Naive B cell (primary cell): Measurements from ENCODE around the gene BCL2L2. TPM values are rescaled to one million over a fixed set of nuclear protein-coding genes. Genes with fewer than 3 reads are reported as not detected.
"Not testable (repeated sequence)": the region's sequence is repeated elsewhere in the genome, so short reads cannot be mapped to it uniquely, and the experiment has no call there.

ENCODE experiments used
- ATAC-seq, 2 donors: fragments of 150-1000 bp; cut with Tn5 transposase; 2 replicates each; pipeline ENCODE4 v1.10.0; 2021; ENCODE audit warnings: low read depth in 2 of 2, mild to moderate bottlenecking in 2 of 2, moderate library complexity in 2 of 2
- DNase-seq: peaks from one replicate; pipeline ENCODE4 v3.0.0; 2022
- H3K27ac Mint-ChIP-seq, 6 donors: one replicate each; pipeline ENCODE4 v1.8.0; 2020 to 2022; ENCODE audit warnings: mild to moderate bottlenecking in 6 of 6, mixed read lengths in 6 of 6, moderate library complexity in 5 of 6, inconsistent platforms in 2 of 6
- H3K27me3 Mint-ChIP-seq, 3 donors: one replicate each; pipeline ENCODE4 v1.8.0; 2021 to 2022; ENCODE audit warnings: mixed read lengths in 3 of 3, mild to moderate bottlenecking in 1 of 3
- H3K36me3 Mint-ChIP-seq, 2 donors: one replicate each; pipeline ENCODE4 v1.8.0; 2020 to 2022; ENCODE audit warnings: mixed read lengths in 2 of 2, inconsistent platforms in 1 of 2, mild to moderate bottlenecking in 1 of 2
- H3K4me1 Mint-ChIP-seq, 3 donors: one replicate each; pipeline ENCODE4 v1.8.0; 2020 to 2022; ENCODE audit warnings: mixed read lengths in 3 of 3, inconsistent platforms in 1 of 3, mild to moderate bottlenecking in 1 of 3, moderate library complexity in 1 of 3
- H3K4me3 Mint-ChIP-seq, 8 donors: one replicate each; pipeline ENCODE4 v1.8.0; 2020 to 2022; ENCODE audit warnings: mild to moderate bottlenecking in 8 of 8, mixed read lengths in 8 of 8, moderate library complexity in 8 of 8, inconsistent platforms in 2 of 8
- H3K9me3 Mint-ChIP-seq, 7 donors: one replicate each; pipeline ENCODE4 v1.8.0; 2020 to 2022; ENCODE audit warnings: mixed read lengths in 7 of 7, mild to moderate bottlenecking in 5 of 7, inconsistent platforms in 2 of 7, moderate library complexity in 1 of 7
- polyA plus RNA-seq, 6 donors: library from polyadenylated mRNA; unstranded; fragments of 300-500 nt; fragmentation: Illumina TruSeq; gene quantifications; one replicate each; pipeline ENCODE4 v1.2.3, GENCODE V29; 2021; ENCODE audit warnings: low read depth in 6 of 6

The BCL2L2 gene
- polyA plus RNA-seq, 6 donors from 2014 or later: 0.22 to 0.72 (median 0.28) TPM; not detected in 3

GRCh38 chr14:23322568-23323517 is 16.2 kb downstream of the BCL2L2 start:
- no peak for DNase-seq
- peaks cover 0 to 3% (median 0%) of the 10 kb centered on the region in 7 donors for H3K9me3 Mint-ChIP-seq

GRCh38 chr14:23323838-23324454 is 17.3 kb downstream of the BCL2L2 start:
- DNase-seq: no peak
- no peak for ATAC-seq
- H3K9me3 Mint-ChIP-seq: peaks cover 0 to 3% (median 0%) of the 10 kb centered on the region in 7 donors
- peak overlapping the region in 2 of 8 donors; percentile 44 to 98 for H3K4me3 Mint-ChIP-seq
- H3K27ac Mint-ChIP-seq: no peak overlapping the region
- peaks cover 22 to 32% (median 28%) of the 10 kb centered on the region in 3 donors for H3K4me1 Mint-ChIP-seq
- no peaks in the 10 kb centered on the region for H3K36me3 Mint-ChIP-seq
- H3K27me3 Mint-ChIP-seq: no peaks in the 10 kb centered on the region

More at GRCh38 chr14:23322568-23323517, 16.2 kb downstream of the BCL2L2 start:
- no peak for ATAC-seq
- peaks cover 22 to 32% (median 28%) of the 10 kb centered on the region in 3 donors for H3K4me1 Mint-ChIP-seq
- peak overlapping the region; percentile 83 to 97 (median 94) for H3K27ac Mint-ChIP-seq
- peak overlapping the region; percentile 88 to 98 (median 94) for H3K4me3 Mint-ChIP-seq
- H3K27me3 Mint-ChIP-seq: no peaks in the 10 kb centered on the region
- H3K36me3 Mint-ChIP-seq: no peaks in the 10 kb centered on the region

GRCh38 chr14:23324455-23324846 is 17.8 kb downstream of the BCL2L2 start:
- Mint-ChIP-seq H3K9me3 (peaks cover 0 to 3% (median 0%) of the 10 kb centered on the region in 7 donors), H3K27ac (peak overlapping the region in 1 of 6 donors; percentile 48), H3K36me3 (no peaks in the 10 kb centered on the region), H3K4me1 (peaks cover 22 to 31% (median 28%) of the 10 kb centered on the region in 3 donors), H3K27me3 (no peaks in the 10 kb centered on the region), H3K4me3 (peak overlapping the region in 1 of 8 donors; percentile 44)
- no peak for DNase-seq
- ATAC-seq: no peak

GRCh38 chr14:23324993-23325392 is 18.4 kb downstream of the BCL2L2 start:
- H3K9me3 Mint-ChIP-seq: peaks cover 0 to under 1% (median 0%) of the 10 kb centered on the region in 7 donors
- H3K27ac Mint-ChIP-seq: peak overlapping the region in 1 of 6 donors; percentile 48
- no peaks in the 10 kb centered on the region for H3K27me3 Mint-ChIP-seq
- H3K36me3 Mint-ChIP-seq: no peaks in the 10 kb centered on the region
- ATAC-seq: no peak
- DNase-seq: no peak
- peak overlapping the region in 1 of 8 donors; percentile 51 for H3K4me3 Mint-ChIP-seq
- H3K4me1 Mint-ChIP-seq: peaks cover 20 to 25% (median 23%) of the 10 kb centered on the region in 3 donors

- ATAC-seq, DNase-seq, H3K36me3 Mint-ChIP-seq, H3K9me3 Mint-ChIP-seq, H3K27me3 Mint-ChIP-seq: not testable (repeated sequence)
- peaks cover 13 to 18% (median 16%) of the 10 kb centered on the region in 3 donors for H3K4me1 Mint-ChIP-seq
- peak overlapping the region in 2 of 6 donors; percentile 48 to 78 for H3K27ac Mint-ChIP-seq
- H3K4me3 Mint-ChIP-seq: peak overlapping the region in 1 of 8 donors; percentile 56
Measured at GRCh38 chr14:23325746-23326145, 19.1 kb downstream of the BCL2L2 start.

- Mint-ChIP-seq H3K4me1 (peaks cover 13 to 17% (median 15%) of the 10 kb centered on the region in 3 donors), H3K36me3 (no peaks in the 10 kb centered on the region), H3K4me3 (no peak overlapping the region), H3K27me3 (no peaks in the 10 kb centered on the region), H3K9me3 (no peaks in the 10 kb centered on the region), H3K27ac (peak overlapping the region in 4 of 6 donors; percentile 3 to 78 (median 58))
- DNase-seq (no peak), ATAC-seq (no peak)
Measured at GRCh38 chr14:23326491-23327332, 20.1 kb downstream of the BCL2L2 start.

- H3K4me3 Mint-ChIP-seq: peak overlapping the region in 1 of 8 donors; percentile 43
- DNase-seq: peak; percentile 57
- H3K9me3 Mint-ChIP-seq: no peaks in the 10 kb centered on the region
- peaks cover 0 to 3% (median 2%) of the 10 kb centered on the region in 3 donors for H3K4me1 Mint-ChIP-seq
- ATAC-seq: peak; percentile 55 to 68
- no peaks in the 10 kb centered on the region for H3K27me3 Mint-ChIP-seq
- no peaks in the 10 kb centered on the region for H3K36me3 Mint-ChIP-seq
- peak overlapping the region in 1 of 6 donors; percentile 75 for H3K27ac Mint-ChIP-seq
Measured at GRCh38 chr14:23327947-23328744, 21.5 kb downstream of the BCL2L2 start.

- ATAC-seq (no peak), DNase-seq (no peak)
- Mint-ChIP-seq H3K27me3 (peaks cover 31 to 40% (median 39%) of the 10 kb centered on the region in 3 donors), H3K27ac (no peak overlapping the region), H3K36me3 (no peaks in the 10 kb centered on the region), H3K4me3 (no peak overlapping the region), H3K4me1 (no peaks in the 10 kb centered on the region), H3K9me3 (peaks cover 0 to 16% (median 6%) of the 10 kb centered on the region in 7 donors)
Measured at GRCh38 chr14:23335623-23336022, 29.0 kb downstream of the BCL2L2 start.

- no peaks in the 10 kb centered on the region for H3K4me1 Mint-ChIP-seq
- no peak overlapping the region for H3K27ac Mint-ChIP-seq
Measured at GRCh38 chr14:23339506-23340268, 33.1 kb downstream of the BCL2L2 start.

GRCh38 chr14:23344481-23344880 is 37.8 kb downstream of the BCL2L2 start:
- Mint-ChIP-seq H3K27ac (peak overlapping the region in 1 of 6 donors; percentile 47), H3K4me1 (no peaks in the 10 kb centered on the region), H3K4me3 (no peak overlapping the region), H3K36me3 (no peaks in the 10 kb centered on the region), H3K9me3 (peaks cover 0 to 8% (median 4%) of the 10 kb centered on the region in 7 donors), H3K27me3 (peaks cover 7 to 54% (median 46%) of the 10 kb centered on the region in 3 donors)
- ATAC-seq (no peak), DNase-seq (no peak)

More at GRCh38 chr14:23339506-23340268, 33.1 kb downstream of the BCL2L2 start:
- Mint-ChIP-seq H3K27me3 (peaks cover 33 to 57% (median 44%) of the 10 kb centered on the region in 3 donors), H3K9me3 (peaks cover 0 to 16% (median 6%) of the 10 kb centered on the region in 7 donors), H3K4me3 (no peak overlapping the region), H3K36me3 (no peaks in the 10 kb centered on the region)
- ATAC-seq: no peak
- no peak for DNase-seq

GRCh38 chr14:23345987-23346692 is 39.5 kb downstream of the BCL2L2 start:
- Mint-ChIP-seq H3K4me3 (no peak overlapping the region), H3K4me1 (peaks cover 0 to 5% (median 0%) of the 10 kb centered on the region in 3 donors), H3K27ac (no peak overlapping the region), H3K27me3 (peaks cover 21 to 71% (median 62%) of the 10 kb centered on the region in 3 donors), H3K36me3 (peaks cover 0 to 9% of the 10 kb centered on the region in 2 donors), H3K9me3 (peaks cover 0 to 4% (median 0%) of the 10 kb centered on the region in 7 donors)
- no peak for DNase-seq
- ATAC-seq: no peak
